Memory B cell (primary cell): Measurements from ENCODE around the gene MMAB.

Source experiments
- ATAC-seq: fragments of 150-1000 bp; cut with Tn5 transposase; 2 replicates; pipeline ENCODE4 v1.10.0; 2021; ENCODE audit warnings: low read depth, mild to moderate bottlenecking, moderate library complexity
- DNase-seq, 2 donors: peaks; one replicate each; pipeline ENCODE4 v3.0.0; 2022; ENCODE audit warnings: low spot score in 2 of 2
- H3K27ac Mint-ChIP-seq: one replicate; pipeline ENCODE4 v1.8.0; 2022; ENCODE audit warnings: mild to moderate bottlenecking, moderate library complexity, mixed read lengths
- H3K27me3 Mint-ChIP-seq: one replicate; pipeline ENCODE4 v1.8.0; 2022; ENCODE audit warnings: mixed read lengths
- H3K36me3 Mint-ChIP-seq: one replicate; pipeline ENCODE4 v1.8.0; 2022; ENCODE audit warnings: mild to moderate bottlenecking, mixed read lengths
- H3K4me1 Mint-ChIP-seq: one replicate; pipeline ENCODE4 v1.8.0; 2022; ENCODE audit warnings: mixed read lengths
- H3K4me3 Mint-ChIP-seq: one replicate; pipeline ENCODE4 v1.8.0; 2022; ENCODE audit warnings: mild to moderate bottlenecking, moderate library complexity, mixed read lengths
- H3K9me3 Mint-ChIP-seq: one replicate; pipeline ENCODE4 v1.8.0; 2022; ENCODE audit warnings: mixed read lengths

MMAB gene

DNA sequence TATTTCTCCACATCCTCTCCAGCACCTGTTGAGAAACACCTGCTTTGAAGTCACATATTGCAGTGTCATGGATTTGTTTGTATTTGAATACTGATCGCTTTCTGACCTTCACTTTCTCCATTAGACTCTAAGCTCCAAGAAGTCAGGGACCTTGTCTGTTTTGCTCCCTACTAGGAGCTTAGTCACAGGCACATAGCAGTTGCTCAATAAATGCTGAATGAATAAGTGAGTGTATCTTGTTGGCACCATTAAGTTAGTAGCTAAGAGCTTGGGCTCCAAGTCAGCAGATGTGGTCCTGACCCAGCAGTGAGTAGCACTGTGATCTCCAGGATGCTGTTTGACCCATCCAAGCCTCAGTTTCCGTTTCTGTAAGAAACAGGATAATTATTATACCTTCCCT is 10.4 kb upstream of the MMAB start:
- Mint-ChIP-seq H3K36me3 (peaks cover 22% of the 10 kb centered on the region), H3K9me3 (no peaks in the 10 kb centered on the region), H3K27me3 (no peaks in the 10 kb centered on the region), H3K4me3 (no peak overlapping the region), H3K27ac (no peak overlapping the region), H3K4me1 (no peaks in the 10 kb centered on the region)
- DNase-seq (no peak), ATAC-seq (no peak)

DNA sequence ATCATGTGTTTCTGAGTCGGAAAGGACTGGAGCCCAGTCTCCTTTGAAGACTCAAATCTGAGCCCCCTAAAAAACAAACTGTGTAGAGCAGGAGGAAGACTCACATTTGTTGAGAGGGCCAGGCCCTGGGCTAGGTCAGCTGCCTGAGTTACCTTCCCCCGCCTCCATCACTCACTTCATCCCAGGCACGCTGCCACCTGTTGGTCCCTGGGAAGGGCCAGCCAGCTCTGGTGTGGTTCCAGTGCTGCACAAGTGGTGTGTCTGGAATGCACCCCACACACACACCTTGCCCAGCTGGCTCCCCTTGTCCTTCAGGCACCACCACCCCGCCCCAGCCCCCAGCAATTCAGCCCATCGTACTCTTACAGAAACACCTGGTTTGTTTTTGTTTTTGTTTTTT is 9.3 kb upstream of the MMAB start:
- no peaks in the 10 kb centered on the region for H3K9me3 Mint-ChIP-seq
- H3K4me3 Mint-ChIP-seq, result no peak overlapping the region
- DNase-seq, result no peak
- H3K27me3 Mint-ChIP-seq, result no peaks in the 10 kb centered on the region
- no peak for ATAC-seq
- H3K27ac Mint-ChIP-seq, result no peak overlapping the region
- H3K4me1 Mint-ChIP-seq, result no peaks in the 10 kb centered on the region
- H3K36me3 Mint-ChIP-seq, result peaks cover 22% of the 10 kb centered on the region

GRCh38 chr12:109581856-109582255 is 8.6 kb upstream of the MMAB start:
- no peak for DNase-seq
- H3K4me1 Mint-ChIP-seq, result no peaks in the 10 kb centered on the region
- H3K27ac Mint-ChIP-seq, result no peak overlapping the region
- no peak overlapping the region for H3K4me3 Mint-ChIP-seq
- H3K27me3 Mint-ChIP-seq, result no peaks in the 10 kb centered on the region
- ATAC-seq, result no peak
- no peaks in the 10 kb centered on the region for H3K9me3 Mint-ChIP-seq
- peaks cover 23% of the 10 kb centered on the region for H3K36me3 Mint-ChIP-seq

- ATAC-seq, result no peak
- Mint-ChIP-seq H3K27ac (no peak overlapping the region), H3K4me3 (no peak overlapping the region), H3K4me1 (no peaks in the 10 kb centered on the region), H3K9me3 (no peaks in the 10 kb centered on the region), H3K36me3 (peaks cover 24% of the 10 kb centered on the region), H3K27me3 (no peaks in the 10 kb centered on the region)
- no peak for DNase-seq
Observed at GRCh38 chr12:109581334-109581691, 8.0 kb upstream of the MMAB start.

- no peaks in the 10 kb centered on the region for H3K9me3 Mint-ChIP-seq
- peak overlapping the region; percentile 17 for H3K27ac Mint-ChIP-seq
- H3K4me1 Mint-ChIP-seq, result no peaks in the 10 kb centered on the region
- no peaks in the 10 kb centered on the region for H3K27me3 Mint-ChIP-seq
- H3K36me3 Mint-ChIP-seq, result peaks cover 24% of the 10 kb centered on the region
- no peak for DNase-seq
- no peak for ATAC-seq
- no peak overlapping the region for H3K4me3 Mint-ChIP-seq
Observed at GRCh38 chr12:109580684-109581333, 7.5 kb upstream of the MMAB start.

GRCh38 chr12:109580272-109580671 is 7.0 kb upstream of the MMAB start:
- H3K4me1 Mint-ChIP-seq, result no peaks in the 10 kb centered on the region
- no peak overlapping the region for H3K27ac Mint-ChIP-seq

DNA sequence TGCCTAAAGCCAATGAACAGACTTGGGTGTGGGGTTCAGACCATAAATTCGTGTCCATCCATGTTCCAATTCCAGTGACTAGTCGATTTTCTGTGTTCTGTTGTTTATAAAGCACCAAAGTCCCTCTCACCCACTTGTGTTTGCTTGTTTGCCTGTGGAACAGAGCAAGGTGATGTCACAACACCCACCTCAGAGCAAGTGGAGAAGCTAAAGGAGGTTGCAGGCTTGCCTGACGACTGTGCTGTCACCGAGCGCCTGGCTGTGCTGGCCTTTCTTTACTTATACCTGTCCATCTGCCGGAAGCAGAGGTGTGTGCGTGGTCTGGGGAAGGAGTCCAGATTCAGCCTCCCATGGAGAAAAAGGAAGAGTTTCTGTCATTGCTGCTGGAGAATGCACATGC is 6.3 kb upstream of the MMAB start:
- Mint-ChIP-seq H3K4me1 (peaks cover 2% of the 10 kb centered on the region), H3K36me3 (peaks cover 24% of the 10 kb centered on the region), H3K4me3 (no peak overlapping the region), H3K27me3 (no peaks in the 10 kb centered on the region), H3K9me3 (no peaks in the 10 kb centered on the region), H3K27ac (no peak overlapping the region)
- ATAC-seq (no peak), DNase-seq (no peak)

More at GRCh38 chr12:109580272-109580671, 7.0 kb upstream of the MMAB start:
- no peaks in the 10 kb centered on the region for H3K9me3 Mint-ChIP-seq
- ATAC-seq (no peak), DNase-seq (no peak)
- no peak overlapping the region for H3K4me3 Mint-ChIP-seq
- H3K27me3 Mint-ChIP-seq, result no peaks in the 10 kb centered on the region
- H3K36me3 Mint-ChIP-seq, result peaks cover 24% of the 10 kb centered on the region

DNA sequence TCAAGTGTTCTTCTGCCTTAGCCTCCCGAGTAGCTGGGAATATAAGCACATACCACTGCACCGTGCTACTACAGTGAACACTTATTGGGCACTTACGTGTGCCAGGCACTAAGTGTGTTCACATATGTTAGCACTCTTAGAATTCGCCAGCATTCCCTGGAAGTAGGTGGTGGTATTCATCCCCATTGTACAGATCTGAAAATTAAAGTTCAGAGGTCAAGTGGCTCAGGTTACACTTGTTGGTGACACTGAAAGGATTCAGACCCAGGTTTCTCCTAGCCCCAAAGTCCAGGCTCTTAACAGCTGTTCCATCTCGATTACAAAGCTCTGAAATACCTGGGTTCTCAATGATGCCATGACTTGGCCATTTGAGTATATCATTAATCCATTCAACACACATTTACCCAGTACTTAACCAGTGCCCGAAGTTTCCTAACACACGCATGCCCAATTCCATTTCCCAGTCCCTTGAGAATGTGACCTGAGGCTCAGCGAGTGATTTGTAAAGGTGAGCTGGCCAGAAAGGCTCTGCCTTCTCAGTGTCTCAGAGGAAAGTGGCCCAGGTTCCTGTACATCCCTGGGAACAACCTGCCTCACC is 5.1 kb upstream of the MMAB start:
- DNase-seq (no peak), ATAC-seq (no peak)
- no peak overlapping the region for H3K4me3 Mint-ChIP-seq
- no peaks in the 10 kb centered on the region for H3K27me3 Mint-ChIP-seq
- peaks cover 22% of the 10 kb centered on the region for H3K36me3 Mint-ChIP-seq
- H3K9me3 Mint-ChIP-seq, result no peaks in the 10 kb centered on the region
- no peak overlapping the region for H3K27ac Mint-ChIP-seq
- H3K4me1 Mint-ChIP-seq, result peaks cover 9% of the 10 kb centered on the region

- Mint-ChIP-seq H3K27me3 (no peaks in the 10 kb centered on the region), H3K27ac (no peak overlapping the region), H3K36me3 (peaks cover 20% of the 10 kb centered on the region), H3K4me1 (peaks cover 15% of the 10 kb centered on the region), H3K4me3 (no peak overlapping the region), H3K9me3 (no peaks in the 10 kb centered on the region)
- ATAC-seq (no peak), DNase-seq (no peak)
Observed at GRCh38 chr12:109577311-109577710, 4.0 kb upstream of the MMAB start.

DNA sequence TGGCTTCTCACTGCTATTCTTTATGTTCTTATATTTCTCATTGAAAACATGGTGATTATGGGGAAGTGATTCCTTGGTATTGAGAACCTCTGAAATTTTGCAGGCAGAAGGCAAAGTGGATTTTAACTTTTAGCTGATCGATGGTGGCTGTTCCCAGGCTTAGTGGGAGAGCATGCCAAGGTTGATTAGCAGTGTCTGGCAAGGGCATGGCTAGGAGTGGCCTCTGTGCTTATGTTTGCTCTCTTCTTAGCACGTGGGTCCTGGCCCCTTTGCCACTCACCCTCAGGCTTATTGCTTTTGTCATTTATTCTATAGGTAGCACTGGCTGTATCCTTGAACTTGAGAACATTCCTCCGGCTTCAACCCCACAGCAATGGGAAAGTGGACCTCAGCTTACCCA is 2.4 kb upstream of the MMAB start:
- ATAC-seq (no peak), DNase-seq (no peak)
- Mint-ChIP-seq H3K4me3 (no peak overlapping the region), H3K36me3 (peaks cover 12% of the 10 kb centered on the region), H3K4me1 (peaks cover 15% of the 10 kb centered on the region), H3K27ac (no peak overlapping the region), H3K27me3 (no peaks in the 10 kb centered on the region), H3K9me3 (no peaks in the 10 kb centered on the region)

- Mint-ChIP-seq H3K4me3 (peak overlapping the region; percentile 99), H3K27ac (peak overlapping the region; percentile 98), H3K4me1 (peaks cover 15% of the 10 kb centered on the region), H3K27me3 (no peaks in the 10 kb centered on the region), H3K9me3 (no peaks in the 10 kb centered on the region), H3K36me3 (peaks cover 10% of the 10 kb centered on the region)
- ATAC-seq (peak; percentile 3), DNase-seq (no peak)
Observed at GRCh38 chr12:109573914-109574244, 575 bp upstream of the MMAB start.

- Mint-ChIP-seq H3K9me3 (no peaks in the 10 kb centered on the region), H3K27ac (peak overlapping the region; percentile 98), H3K27me3 (no peaks in the 10 kb centered on the region), H3K36me3 (peaks cover 7% of the 10 kb centered on the region), H3K4me1 (peaks cover 15% of the 10 kb centered on the region), H3K4me3 (peak overlapping the region; percentile 99)
- DNase-seq, result no peak
- ATAC-seq, result no peak
Observed at GRCh38 chr12:109572506-109572845, 828 bp downstream of the MMAB start.

- Mint-ChIP-seq H3K9me3 (no peaks in the 10 kb centered on the region), H3K4me3 (no peak overlapping the region), H3K4me1 (peaks cover 15% of the 10 kb centered on the region), H3K36me3 (peaks cover 7% of the 10 kb centered on the region), H3K27me3 (no peaks in the 10 kb centered on the region), H3K27ac (peak overlapping the region; percentile 98)
- ATAC-seq (no peak), DNase-seq (no peak)
Observed at GRCh38 chr12:109571773-109572505, 1.4 kb downstream of the MMAB start.

- no peak for DNase-seq
- no peaks in the 10 kb centered on the region for H3K9me3 Mint-ChIP-seq
- peaks cover 5% of the 10 kb centered on the region for H3K36me3 Mint-ChIP-seq
- no peak for ATAC-seq
- peaks cover 7% of the 10 kb centered on the region for H3K4me1 Mint-ChIP-seq
- no peaks in the 10 kb centered on the region for H3K27me3 Mint-ChIP-seq
- H3K4me3 Mint-ChIP-seq, result no peak overlapping the region
- H3K27ac Mint-ChIP-seq, result no peak overlapping the region
Observed at GRCh38 chr12:109568486-109568885, 4.8 kb downstream of the MMAB start.

GRCh38 chr12:109567967-109568366 is 5.3 kb downstream of the MMAB start:
- H3K4me1 Mint-ChIP-seq, result peaks cover 5% of the 10 kb centered on the region
- no peak overlapping the region for H3K27ac Mint-ChIP-seq
- no peaks in the 10 kb centered on the region for H3K9me3 Mint-ChIP-seq
- H3K27me3 Mint-ChIP-seq, result no peaks in the 10 kb centered on the region
- peaks cover 9% of the 10 kb centered on the region for H3K36me3 Mint-ChIP-seq
- H3K4me3 Mint-ChIP-seq, result no peak overlapping the region
- DNase-seq (no peak), ATAC-seq (no peak)
